ENCODE results near the gene RASEF.
"Not testable (repeated sequence)": the region's sequence is repeated elsewhere in the genome, so short reads cannot be mapped to it uniquely, and the experiment has no call there.

Gene RASEF

DNA sequence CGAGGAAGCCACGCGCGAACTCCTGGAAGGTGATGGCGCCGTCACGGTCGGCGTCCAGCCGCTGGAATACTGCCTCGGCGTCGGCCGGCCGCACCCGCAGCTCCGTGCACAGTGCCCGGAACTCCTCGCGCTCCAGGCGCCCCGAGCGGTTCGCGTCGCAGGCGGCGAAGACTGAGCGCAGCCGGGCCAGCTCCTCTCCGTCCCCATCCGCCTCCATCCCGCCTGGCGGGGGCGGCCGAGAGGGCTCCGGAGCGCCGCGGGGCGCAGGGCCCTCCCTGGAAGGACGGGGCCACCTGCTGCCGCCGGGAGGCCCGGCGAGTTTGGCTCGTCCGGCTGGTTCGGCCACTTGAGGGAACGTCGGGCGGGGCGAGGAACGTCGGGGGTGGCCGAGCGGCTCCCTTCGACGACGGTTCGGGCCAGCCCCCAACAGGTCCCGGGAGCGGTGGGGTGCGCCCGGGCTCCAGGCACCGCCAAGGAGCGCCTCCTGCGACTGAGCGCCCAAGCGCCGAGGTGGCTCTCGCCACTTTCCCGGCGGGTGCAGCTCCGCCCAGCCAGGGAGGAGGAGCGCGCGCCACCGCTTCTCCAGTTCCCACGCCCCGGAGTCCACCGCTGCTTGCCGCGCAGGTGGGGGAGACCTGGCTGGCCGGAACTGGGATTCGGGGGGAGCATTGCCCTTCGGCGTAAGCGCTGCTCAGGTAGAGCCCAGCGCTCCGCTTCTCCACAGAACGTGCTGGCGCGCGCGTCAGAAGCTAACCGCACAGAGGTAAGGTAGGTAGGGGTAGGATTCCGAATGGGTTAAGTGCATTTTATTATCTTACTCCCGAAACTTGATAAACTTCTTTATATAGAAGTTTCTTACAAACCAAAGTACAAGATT lies at the start of gene RASEF:
Gene RASEF, minus strand, starts transcription at position 492 of the 877 bp plus-strand sequence. Its CDS starts 275 bp downstream, at position 217.
- peak; percentile 40 to 97 (median 93) for DNase-seq

DNA sequence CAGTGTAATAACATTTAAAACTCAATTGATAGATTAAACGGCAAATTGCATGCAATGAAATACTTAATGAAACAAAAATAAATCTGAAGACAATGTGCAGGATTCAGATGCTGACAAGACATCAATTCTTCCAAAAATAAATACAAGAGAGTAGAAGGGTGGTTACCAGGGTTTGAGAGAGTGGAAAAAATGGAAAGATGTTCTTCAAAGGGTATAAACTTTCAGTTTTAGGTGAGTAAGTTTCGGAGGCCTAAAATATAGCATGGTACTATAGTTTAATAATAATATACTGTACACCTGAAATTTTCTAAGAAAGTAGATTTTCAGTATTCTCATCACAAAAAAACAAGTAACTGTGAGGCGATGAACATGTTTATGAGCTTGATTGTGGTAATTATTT lies 48.2 kb upstream of the RASEF start:
- no peak for DNase-seq

DNA sequence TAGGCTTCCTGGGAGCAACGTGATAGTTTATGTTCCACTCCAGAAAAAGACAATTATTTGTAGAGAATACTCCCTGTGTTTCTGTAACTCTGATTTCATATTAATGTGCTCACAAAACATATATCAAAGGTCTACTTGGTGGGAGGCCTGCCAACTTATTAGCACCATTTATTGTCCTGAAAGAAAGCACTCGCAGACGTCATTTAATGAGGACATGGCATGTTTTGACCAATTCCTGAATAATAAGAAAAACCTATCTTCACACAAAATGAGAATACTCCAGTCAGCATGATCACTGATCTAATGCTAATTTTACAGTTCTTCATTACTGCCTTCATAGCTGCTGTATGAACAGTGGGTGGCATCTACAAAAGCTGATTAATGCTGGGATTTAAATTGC lies 46.4 kb upstream of the RASEF start:
- no peak for DNase-seq

DNA sequence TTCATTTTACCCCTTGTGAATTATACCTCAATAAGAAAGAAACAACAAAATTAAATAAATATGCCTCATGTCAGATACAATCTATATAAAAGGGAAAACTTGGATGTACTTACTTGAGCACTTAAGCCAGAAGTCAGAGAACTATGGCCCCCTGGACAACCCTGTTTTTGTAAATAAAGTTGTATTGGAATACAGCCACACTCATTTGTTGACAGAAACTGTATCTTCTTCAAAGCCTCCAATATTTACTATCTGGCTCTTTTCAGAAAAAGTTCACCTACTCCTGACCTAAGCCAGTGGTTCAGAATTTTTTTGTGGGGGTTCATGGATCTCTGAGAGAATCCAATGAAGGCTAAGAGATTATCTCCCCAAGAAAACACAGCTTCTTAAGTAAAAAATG lies 45.3 kb upstream of the RASEF start:
- no peak for DNase-seq

DNA sequence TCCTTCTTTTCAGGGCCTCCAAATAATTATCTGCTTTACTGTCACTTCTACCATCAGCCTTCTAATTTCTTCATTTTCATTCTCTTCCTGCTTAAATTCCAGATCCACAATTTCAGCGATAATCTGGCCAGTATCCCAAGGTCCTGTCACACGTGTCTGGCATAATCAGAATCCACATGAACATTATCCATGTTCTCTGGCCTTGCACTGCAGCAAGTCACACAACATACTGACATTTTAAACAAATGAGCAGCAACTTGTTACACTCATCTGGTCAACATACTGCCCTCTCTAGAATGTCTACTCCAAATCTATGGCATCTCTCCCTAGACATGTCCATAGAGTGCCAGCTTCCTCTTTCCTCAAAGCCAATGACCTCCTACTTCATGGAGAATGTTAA lies 43.8 kb upstream of the RASEF start:
- no peak for DNase-seq

DNA sequence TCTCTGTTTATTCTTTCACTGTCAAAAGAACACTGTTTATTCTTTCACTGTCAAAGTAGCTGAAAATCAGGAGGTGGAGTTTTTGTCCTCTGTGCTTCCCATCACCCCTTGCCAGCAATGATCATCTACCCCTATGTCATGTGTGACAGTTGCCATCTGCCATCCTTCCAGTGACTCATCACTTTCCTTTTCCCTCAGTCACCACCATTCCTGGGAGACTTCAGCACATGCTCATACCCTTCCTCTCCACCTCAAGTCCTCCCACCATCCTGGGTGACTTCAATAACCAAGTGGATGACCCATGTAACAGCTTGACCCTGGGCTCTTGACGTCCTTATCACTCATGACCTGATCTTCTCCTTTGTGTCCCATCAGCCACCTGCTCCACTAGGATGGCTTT lies 43.3 kb upstream of the RASEF start:
- DNase-seq, result no peak

DNA sequence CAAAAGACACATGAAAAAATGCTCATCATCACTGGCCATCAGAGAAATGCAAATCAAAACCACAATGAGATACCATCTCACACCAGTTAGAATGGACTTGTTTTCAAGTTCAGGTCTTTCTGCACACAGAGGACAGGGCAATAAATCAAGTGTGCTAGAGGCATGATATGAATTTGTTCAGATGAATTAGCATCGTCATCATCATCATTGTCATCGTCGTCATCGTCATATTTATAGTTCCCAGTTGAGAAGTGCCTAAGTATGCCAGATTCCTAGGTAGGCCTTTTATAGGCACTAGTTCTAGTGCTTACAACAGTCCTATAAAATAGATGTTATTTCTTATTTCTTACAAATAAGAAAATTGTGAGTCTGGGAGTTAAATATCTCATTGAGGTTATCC lies 34.7 kb upstream of the RASEF start:
- no peak for DNase-seq

DNA sequence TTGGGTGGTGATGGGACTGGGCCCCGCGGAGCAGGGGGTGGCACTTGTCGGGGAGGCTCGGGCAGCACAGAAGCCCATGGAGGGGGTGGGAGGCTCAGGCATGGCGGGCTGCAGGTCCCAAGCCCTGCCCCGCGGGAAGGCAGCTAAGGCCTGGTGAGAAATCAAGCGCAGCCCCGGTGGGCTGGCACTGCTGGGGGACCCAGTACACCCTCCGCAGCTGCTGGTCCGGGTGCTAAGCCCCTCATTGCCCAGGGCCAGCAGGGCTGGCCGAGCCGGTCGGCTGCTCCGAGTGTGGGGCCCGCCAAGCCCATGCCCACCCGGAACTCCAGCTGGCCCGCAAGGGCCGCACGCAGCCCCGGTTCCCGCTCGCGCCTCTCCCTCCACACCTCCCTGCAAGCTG lies 30.4 kb upstream of the RASEF start:
- not testable (repeated sequence) for DNase-seq

DNA sequence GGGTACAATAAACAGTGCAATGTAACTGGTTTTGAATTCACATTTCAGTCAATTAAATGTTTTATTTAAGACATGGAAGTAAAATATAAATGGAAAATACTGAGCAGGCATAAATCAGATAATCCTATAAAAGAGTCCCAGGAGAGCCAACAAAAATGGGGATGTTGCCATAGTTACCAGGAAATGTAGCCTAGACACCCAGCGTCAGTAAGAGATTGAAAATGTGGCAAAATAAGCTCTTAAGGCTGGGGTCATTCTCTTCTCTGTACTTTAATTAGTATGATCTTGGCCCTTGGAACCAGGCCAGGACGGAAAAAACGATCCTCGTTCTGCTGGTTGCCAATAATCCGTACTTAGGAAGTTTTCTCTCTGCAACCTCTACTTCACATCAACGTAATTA lies 18.9 kb upstream of the RASEF start:
- DNase-seq, result peak in 2 of 3 experiments; percentile 22 to 66

DNA sequence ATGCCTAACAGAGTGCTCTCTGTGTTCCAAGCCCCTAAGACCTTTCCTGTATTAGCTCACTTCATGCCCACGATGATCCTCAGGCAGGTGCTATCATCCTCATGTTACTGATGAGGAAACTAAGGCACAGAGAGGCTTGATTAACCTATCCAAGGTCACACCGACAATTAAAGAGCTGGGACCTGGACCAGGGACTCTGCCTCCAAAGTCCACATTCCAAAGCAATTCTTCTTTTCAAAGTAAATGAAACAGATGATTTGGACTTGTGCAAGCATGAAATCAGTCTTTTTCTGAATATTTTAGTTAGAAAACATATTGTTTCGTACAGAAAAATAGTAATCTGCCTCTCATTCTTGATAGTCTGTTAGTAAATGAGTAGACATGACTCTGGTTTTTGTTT lies 18.1 kb upstream of the RASEF start:
- no peak for DNase-seq

DNA sequence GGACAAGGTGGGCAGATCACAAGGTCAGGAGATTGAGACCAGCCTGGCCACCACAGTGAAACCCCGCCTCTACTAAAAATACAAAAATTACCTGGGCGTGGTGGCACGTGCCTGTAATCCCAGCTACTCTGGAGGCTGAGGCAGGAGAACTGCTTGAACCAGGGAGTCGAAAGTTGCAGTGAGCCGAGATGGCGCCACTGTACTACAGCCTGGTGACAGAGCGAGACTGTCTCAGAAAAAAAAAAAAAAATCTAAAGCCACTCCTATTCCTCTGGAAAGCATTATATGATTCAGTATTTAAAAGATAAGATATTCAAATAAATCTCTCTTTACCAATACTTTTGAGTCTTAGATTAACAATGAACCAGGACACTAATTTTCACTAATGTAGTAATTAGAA lies 13.0 kb upstream of the RASEF start:
- not testable (repeated sequence) for DNase-seq

DNA sequence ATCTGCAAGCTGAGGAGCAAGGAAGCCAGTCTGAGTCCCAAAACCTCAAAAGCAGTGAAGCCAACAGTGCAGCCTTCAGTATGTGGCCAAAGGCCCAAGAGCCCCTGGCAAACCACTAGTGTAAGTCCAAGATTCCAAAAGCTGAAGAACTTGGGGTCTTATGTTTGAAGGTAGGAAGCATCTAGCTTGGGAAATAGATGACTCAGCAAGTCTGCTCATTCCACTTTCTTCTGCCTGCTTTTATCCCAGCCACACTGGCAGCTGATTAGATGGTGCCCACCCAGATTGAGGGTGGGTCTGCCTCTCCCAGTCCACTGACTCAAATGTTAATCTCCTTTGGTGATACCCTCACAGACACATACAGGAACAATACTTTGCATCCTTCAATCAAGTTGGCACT lies 9.6 kb upstream of the RASEF start:
- DNase-seq, result not testable (repeated sequence)

DNA sequence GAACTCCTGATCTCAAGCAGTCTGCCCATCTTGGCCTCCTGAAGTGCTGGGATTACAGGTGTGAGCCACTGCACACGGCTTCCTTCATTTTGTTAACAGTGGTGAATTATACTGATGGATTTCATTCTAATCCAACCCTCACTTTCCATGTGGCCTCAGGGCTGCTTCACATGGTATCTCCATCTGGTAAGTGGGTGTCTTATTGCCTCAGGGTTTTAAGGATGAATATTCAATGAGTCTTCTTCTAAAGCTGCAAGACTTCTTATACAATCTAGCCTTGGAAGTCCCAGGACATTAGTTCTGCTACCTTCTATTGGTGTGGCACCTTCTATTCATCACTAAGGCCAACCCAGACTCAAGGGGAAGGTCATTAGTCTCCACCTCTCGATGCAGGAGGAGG lies 8.7 kb upstream of the RASEF start:
- no peak for DNase-seq

DNA sequence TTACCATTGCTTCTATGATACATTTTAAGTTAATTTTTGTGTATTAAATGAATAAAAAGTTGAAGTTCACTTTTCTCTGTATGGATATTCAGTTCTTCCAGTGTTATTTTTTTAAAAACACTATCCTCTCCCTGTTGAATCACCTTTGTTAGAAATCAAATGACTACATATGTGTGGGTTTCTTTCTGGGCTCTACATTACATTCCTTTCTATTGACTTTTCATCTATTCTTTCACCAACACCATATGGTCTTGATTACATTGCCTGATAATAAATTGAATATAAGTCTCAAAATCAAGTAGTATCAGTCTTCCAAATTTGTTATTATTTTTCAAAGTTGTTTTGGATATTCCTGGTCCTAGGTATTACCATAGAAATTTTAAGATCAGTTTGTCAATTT lies 7.3 kb upstream of the RASEF start:
- no peak for DNase-seq

DNA sequence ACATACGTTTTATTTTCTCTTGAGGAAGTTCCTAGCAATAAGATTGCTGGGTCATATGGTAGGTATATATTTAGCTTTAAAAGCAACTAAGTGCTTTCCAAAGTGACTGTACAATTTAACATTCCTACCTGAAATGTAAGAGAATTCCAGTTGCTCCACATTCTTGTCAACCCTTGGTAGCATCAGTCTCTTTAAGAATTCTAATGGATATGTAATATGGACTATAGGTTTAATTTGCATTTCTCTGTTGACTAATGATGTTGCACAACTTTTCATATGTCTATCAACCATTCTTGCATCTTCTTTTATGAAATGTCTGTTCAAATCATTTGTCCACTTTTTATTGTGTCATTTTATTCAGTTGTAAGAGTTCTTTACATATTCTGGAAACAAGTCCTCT lies 6.7 kb upstream of the RASEF start:
- DNase-seq, result no peak

DNA sequence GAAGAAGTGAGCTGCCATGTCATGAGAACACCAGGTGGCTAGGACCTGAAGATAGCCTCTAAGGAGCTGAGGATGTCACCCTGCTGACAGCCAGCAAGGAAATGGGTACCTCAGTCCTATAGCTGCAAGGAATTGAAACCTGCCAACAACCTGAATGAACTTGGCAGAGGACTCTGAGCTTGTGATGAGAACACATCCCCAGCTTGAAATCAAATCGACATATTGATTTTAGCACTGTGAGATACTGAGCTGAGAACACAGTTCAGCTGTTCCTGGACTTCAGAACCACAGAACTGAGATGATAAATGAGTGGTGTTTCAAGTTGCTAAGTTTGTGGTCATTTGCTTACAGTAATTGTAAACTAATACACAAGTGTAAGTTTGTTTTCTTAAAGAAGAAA lies 5.5 kb upstream of the RASEF start:
- no peak for DNase-seq

DNA sequence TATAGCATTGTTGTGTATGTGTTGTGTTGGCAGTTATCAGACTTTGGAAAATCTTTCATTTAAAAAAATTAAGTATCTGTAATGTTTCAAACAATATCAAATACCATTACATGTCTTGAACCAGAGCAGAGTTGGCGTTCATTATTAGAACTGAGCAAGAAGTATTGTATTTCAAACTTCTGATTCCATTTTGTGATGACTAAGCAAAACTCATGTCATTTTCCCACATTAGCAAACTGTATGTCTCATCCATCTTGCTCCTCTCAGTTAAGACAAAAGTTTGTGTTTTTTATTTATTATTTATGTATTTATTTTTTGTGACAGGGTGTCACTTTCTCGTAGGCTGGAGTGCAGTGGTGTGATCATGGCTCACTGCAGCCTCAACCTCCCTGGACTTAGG lies 4.6 kb upstream of the RASEF start:
- DNase-seq, result no peak

DNA sequence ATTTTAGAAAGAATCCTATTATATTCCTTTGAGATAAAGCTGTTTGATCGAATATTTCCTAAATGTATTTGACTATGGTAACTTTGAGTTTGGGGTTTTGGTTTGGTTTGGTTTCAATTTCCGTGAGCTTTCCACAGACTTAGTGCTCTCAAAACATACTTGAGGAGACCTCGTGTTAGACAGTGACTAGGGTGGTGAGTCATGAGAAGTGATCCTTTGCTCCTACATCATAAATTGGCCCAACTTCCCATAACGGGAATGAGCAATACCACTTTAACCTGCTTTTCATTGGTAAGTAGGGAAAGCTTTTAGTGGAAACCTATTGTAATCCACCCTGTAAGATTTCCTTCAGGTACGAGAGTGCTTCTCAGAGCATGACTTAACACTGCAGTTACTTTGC lies 3.8 kb upstream of the RASEF start:
- no peak for DNase-seq

DNA sequence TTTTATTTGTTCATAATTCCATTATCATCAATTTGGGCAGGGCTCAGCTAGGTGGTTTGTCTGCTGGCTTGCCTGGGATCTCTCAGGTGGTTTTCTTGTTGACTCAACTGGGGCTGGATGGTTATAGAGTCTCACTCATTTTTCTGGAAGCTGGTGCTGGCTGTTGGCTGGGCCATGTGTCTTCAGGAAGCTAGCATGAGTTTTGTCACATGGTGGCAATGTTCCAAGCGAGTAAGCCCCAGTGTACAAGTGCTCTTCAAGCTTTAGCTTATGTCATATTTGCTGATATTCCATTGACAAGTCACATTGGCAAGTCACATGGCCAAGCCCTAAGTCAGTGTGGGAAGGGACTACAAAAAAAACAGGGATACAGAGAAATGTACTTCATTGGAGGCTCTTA lies 2.3 kb upstream of the RASEF start:
- peak in 1 of 3 experiments; percentile 10 for DNase-seq

DNA sequence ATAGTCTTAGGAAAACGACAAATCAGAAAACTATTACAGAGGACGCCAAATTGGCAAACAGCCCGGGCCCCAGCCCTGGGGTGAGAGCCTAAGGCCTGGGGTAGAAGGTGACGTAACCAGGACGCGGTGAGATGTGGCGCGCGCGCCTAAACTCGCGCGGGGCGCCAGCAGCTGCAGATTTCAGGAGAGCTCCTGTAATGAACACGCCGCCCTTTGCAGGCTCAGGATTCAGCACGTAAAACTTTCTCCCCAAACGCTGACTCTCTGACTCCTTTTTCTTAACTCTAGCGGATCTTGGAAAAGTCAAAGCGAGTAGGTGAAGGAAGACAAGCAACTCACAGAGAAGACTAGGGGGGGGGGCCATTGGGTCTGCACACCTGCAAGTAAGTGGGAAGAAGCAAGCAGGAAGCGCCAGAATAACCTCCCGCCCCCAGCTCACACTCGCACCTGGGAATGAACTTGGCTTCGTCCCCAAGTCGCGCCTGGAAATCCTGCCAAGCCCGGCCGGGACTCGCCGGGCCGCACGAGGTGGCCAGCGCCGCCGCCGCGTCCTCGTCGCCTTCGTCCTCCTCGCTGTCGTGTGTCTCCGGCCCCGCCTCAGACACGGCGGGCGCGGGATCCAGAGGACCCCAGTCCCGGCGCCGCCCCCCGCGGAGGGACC lies 822 bp downstream of the RASEF start:
- peak in 2 of 3 experiments; percentile 86 to 91 for DNase-seq

DNA sequence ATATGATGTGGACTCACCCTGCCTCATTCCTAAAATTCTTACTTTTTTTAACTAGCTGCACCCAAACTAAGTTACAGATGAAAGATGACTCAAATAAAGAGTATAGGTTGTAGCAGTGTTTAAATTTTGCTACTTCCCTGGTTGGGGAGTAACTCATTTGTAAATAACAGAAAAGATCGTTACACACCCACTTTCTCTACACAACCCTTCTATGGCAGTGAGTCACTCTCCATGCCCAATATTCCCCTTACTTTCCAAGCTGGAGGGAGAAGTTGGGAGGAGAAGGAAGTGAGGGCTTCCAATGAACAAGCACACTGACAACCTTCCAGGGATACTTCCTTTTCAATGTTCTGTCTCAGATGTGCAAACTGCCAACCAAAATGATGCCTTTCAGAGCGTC lies 1.9 kb downstream of the RASEF start:
- peak in 2 of 3 experiments; percentile 40 to 71 for DNase-seq

DNA sequence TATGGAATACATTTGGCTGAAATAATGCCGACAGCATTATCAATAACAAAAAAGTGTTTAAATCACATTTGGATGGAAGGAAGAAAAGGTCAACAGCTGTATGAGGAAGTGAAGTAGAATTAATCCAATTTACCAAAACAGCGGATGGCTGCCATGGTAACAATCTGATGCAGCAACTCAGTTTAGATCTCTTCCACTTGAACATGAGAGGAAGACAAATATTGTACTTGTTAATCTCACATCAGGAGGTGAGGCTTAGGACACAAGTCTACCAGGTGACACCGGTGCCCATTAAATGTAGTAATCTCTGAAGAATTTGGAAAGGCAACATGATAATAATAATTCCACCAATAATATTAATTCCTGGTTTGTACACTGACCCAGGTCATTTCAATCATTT lies 2.4 kb downstream of the RASEF start:
- peak; percentile 19 to 96 (median 77) for DNase-seq

DNA sequence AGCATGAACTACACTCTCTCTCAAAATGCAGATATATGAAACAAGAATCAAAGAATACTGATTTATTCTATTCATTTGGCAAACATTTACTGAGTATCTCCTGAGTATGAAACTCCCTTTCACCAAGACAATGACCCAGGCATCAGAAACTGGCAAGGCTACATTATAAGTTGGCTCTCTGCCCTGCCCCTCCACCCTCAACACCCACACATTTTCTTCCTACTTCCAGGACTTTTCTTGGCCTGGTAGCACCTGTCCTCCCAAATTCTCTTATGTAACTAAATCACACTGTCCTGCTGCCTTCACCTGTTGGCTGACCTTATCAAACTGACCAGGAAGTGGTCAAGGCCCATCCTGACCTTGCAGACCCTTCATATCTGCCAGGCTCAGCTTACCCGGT lies 3.5 kb downstream of the RASEF start:
- DNase-seq, result no peak

DNA sequence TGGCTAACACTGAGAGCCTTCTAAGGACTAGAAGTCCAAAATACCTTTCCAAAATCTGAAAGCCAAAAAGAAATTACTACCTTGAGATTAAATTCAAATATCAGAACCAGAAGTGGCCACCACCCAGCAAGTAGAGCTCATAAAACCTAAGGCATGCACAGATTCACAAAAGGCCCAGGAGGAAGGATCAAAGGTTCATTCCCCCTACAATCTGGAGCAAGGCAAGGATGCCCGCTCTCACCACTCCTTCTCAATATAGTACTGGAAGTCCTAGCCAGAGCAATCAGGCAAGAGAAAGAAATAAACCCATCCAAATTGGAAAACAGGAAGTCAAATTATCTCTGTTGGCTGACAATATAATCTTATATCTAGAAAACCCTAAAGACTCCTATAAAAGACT lies 6.0 kb downstream of the RASEF start:
- DNase-seq, result no peak
